ENCODE measurements around the gene STAT3.
"Not testable (repeated sequence)": the region's sequence is repeated elsewhere in the genome, so short reads cannot be mapped to it uniquely, and the experiment has no call there.

The STAT3 gene

GRCh38 chr17:42345396-42346073 lies 42.7 kb downstream of the STAT3 start:
- DNase-seq, result no peak

GRCh38 chr17:42342242-42343008 lies 45.8 kb downstream of the STAT3 start:
- DNase-seq, result no peak

- DNase-seq, result no peak
These were observed 46.7 kb downstream of the STAT3 start for GRCh38 chr17:42341568-42341967.

GRCh38 chr17:42340691-42341127 lies 47.5 kb downstream of the STAT3 start:
- no peak for DNase-seq

GRCh38 chr17:42339221-42339620 lies 49.0 kb downstream of the STAT3 start:
- DNase-seq, result no peak

GRCh38 chr17:42338427-42338985 lies 49.7 kb downstream of the STAT3 start:
- DNase-seq, result no peak

- peak; percentile 82 for DNase-seq
These were observed 50.8 kb downstream of the STAT3 start for GRCh38 chr17:42337442-42337841.

GRCh38 chr17:42334677-42335076 lies 53.6 kb downstream of the STAT3 start:
- no peak for DNase-seq

- DNase-seq, result no peak
These were observed 55.2 kb downstream of the STAT3 start for GRCh38 chr17:42333053-42333452.

GRCh38 chr17:42329025-42329976 lies 58.9 kb downstream of the STAT3 start:
- DNase-seq, result no peak

GRCh38 chr17:42325026-42325425 lies 63.2 kb downstream of the STAT3 start:
- DNase-seq, result no peak

- no peak for DNase-seq
These were observed 64.9 kb downstream of the STAT3 start for GRCh38 chr17:42323268-42323773.

- DNase-seq, result peak; percentile 89
These were observed 65.6 kb downstream of the STAT3 start for GRCh38 chr17:42322382-42323267.

GRCh38 chr17:42321555-42321954 lies 66.7 kb downstream of the STAT3 start:
- no peak for DNase-seq

GRCh38 chr17:42317967-42318366 lies 70.3 kb downstream of the STAT3 start:
- DNase-seq, result not testable (repeated sequence)

GRCh38 chr17:42317266-42317845 lies 70.9 kb downstream of the STAT3 start:
- DNase-seq, result no peak

GRCh38 chr17:42316755-42317154 lies 71.5 kb downstream of the STAT3 start:
- DNase-seq, result no peak

- peak; percentile 57 for DNase-seq
These were observed 72.7 kb downstream of the STAT3 start for GRCh38 chr17:42315402-42316156.

GRCh38 chr17:42313773-42314566 lies 74.3 kb downstream of the STAT3 start:
- DNase-seq, result no peak

All from central memory CD4-positive, alpha-beta T cell (primary cell).